ENCODE measurements around the gene GOSR2. TPM values are rescaled to one million over a fixed set of nuclear protein-coding genes. Genes with fewer than 3 reads are reported as not detected.
"Not testable (repeated sequence)": the region's sequence is repeated elsewhere in the genome, so short reads cannot be mapped to it uniquely, and the experiment has no call there.

The GOSR2 gene
- total RNA-seq, 4 donors from 2014 or later: 28.5 to 37.6 (median 30.3) TPM

- WGBS, 2 donors: 89 to 94% methylated on average over 6 of the region's 6 CpGs
- TF ChIP-seq POLR2A (IDR thresholded peaks at IDR 0.05): no peak
- TF ChIP-seq CTCF (IDR thresholded peaks at IDR 0.05): no peak
- no peak for DNase-seq (ENCODE audit: low spot score in 2 of 2)
- intact Hi-C loops (cut with DNase I; ENCODE audit: low total_unique reads): no loop called here
- no peak overlapping the region for H3K4me3 ChIP-seq (ENCODE audit: low read depth, poor library complexity, severe bottlenecking)
Observed at GRCh38 chr17:46982577-46982976, 59.6 kb downstream of the GOSR2 start.

- TF ChIP-seq CTCF (IDR thresholded peaks at IDR 0.05): no peak
- TF ChIP-seq POLR2A (IDR thresholded peaks at IDR 0.05): no peak
- intact Hi-C loops (cut with DNase I; ENCODE audit: low total_unique reads): no loop called here
- no peak overlapping the region for H3K4me3 ChIP-seq (ENCODE audit: low read depth, poor library complexity, severe bottlenecking)
- no peak for DNase-seq (ENCODE audit: low spot score in 2 of 2)
- 75 to 82% methylated on average over 6 of the region's 6 CpGs for WGBS, 2 donors
Observed at GRCh38 chr17:46983782-46984181, 60.8 kb downstream of the GOSR2 start.

- H3K4me3 ChIP-seq (ENCODE audit: low read depth, poor library complexity, severe bottlenecking): no peak overlapping the region
- DNase-seq (ENCODE audit: low spot score in 2 of 2): no peak
- 69 to 92% methylated on average over 6 of the region's 6 CpGs for WGBS, 2 donors
- intact Hi-C loops (cut with DNase I; ENCODE audit: low total_unique reads): no loop called here
- TF ChIP-seq CTCF (IDR thresholded peaks at IDR 0.05): no peak
Observed at GRCh38 chr17:46984341-46984740, 61.4 kb downstream of the GOSR2 start.

GRCh38 chr17:46984892-46985291, 61.9 kb downstream of the GOSR2 start:
- intact Hi-C loops (cut with DNase I; ENCODE audit: low total_unique reads): no loop called here
- TF ChIP-seq POLR2A (IDR thresholded peaks at IDR 0.05): no peak
- TF ChIP-seq CTCF (IDR thresholded peaks at IDR 0.05): no peak
- WGBS, 2 donors: 60 to 62% methylated on average over 5 of the region's 5 CpGs
- no peak for DNase-seq (ENCODE audit: low spot score in 2 of 2)
- no peak overlapping the region for H3K4me3 ChIP-seq (ENCODE audit: low read depth, poor library complexity, severe bottlenecking)

GRCh38 chr17:46986366-46986765, 63.4 kb downstream of the GOSR2 start:
- TF ChIP-seq CTCF (IDR thresholded peaks at IDR 0.05) (no peak), POLR2A (IDR thresholded peaks at IDR 0.05) (no peak)
- intact Hi-C loops (cut with DNase I; ENCODE audit: low total_unique reads): no loop called here
- no peak for DNase-seq (ENCODE audit: low spot score in 2 of 2)
- 82 to 86% methylated on average over 7 of the region's 7 CpGs for WGBS, 2 donors
- no peak overlapping the region for H3K4me3 ChIP-seq (ENCODE audit: low read depth, poor library complexity, severe bottlenecking)

GRCh38 chr17:46987927-46988326, 65.0 kb downstream of the GOSR2 start:
- DNase-seq (ENCODE audit: low spot score in 2 of 2); H3K4me3 ChIP-seq (ENCODE audit: low read depth, poor library complexity, severe bottlenecking); intact Hi-C loops (cut with DNase I; ENCODE audit: low total_unique reads): not testable (repeated sequence)
- 91 to 99% methylated on average over 5 of the region's 5 CpGs for WGBS, 2 donors
